ENCODE measurements around the gene RAB4A.
A peak's percentile ranks its signal among the peaks of the same experiment; 100 is the strongest.

Gene RAB4A

GRCh38 chr1:229270547-229271447, at the start of gene RAB4A:
Gene RAB4A, plus strand, starts transcription at chr1:229271111. Its CDS starts 229 bp downstream, at chr1:229271340.
- DNase-seq (ENCODE audit: low read depth in 2 of 3, low spot score in 1 of 3), result peak in 2 of 3 donors; percentile 38 to 73

GRCh38 chr1:229222081-229222480, 48.8 kb upstream of the RAB4A start:
- DNase-seq (ENCODE audit: low read depth in 2 of 3, low spot score in 1 of 3), result no peak

DNA sequence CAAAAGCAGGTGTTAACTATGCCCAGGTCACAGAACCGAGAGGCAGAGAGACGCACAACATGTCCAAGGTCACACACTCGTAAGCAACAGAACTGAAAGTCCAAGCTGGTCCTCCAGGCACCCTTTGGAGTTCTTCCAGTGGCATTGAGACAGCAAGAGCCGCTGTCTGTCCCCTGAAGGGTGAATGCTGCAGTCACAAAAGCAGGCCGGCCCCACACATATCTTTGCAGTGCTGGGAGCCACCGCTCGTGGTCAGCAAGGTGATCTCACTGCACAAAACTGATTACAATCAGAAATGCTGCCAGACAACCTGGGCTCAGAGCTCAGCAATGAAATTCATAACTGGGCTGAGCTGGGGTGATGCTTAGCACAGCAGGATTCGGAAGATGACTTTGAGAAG, 47.4 kb upstream of the RAB4A start:
- DNase-seq (ENCODE audit: low read depth in 2 of 3, low spot score in 1 of 3), result no peak

DNA sequence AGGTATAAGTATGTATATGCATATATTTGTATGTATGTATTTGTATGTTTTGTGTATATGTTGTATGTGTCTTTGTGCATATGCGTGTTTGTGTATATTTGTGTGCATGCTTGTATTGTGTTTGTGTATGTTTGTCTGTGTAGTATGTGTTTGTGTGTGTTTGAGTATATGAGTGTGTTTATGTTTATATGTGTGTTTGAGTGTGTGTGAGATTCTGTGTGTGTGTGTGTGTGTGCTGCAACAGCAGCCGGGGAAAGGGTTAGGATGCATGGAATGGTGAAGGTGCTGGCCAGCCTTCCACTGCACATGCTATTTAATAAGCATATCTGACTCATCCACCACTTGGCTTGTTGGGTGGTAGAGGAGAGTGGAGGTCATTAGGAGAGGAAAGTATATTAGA, 46.6 kb upstream of the RAB4A start:
- no peak for DNase-seq (ENCODE audit: low read depth in 2 of 3, low spot score in 1 of 3)

DNA sequence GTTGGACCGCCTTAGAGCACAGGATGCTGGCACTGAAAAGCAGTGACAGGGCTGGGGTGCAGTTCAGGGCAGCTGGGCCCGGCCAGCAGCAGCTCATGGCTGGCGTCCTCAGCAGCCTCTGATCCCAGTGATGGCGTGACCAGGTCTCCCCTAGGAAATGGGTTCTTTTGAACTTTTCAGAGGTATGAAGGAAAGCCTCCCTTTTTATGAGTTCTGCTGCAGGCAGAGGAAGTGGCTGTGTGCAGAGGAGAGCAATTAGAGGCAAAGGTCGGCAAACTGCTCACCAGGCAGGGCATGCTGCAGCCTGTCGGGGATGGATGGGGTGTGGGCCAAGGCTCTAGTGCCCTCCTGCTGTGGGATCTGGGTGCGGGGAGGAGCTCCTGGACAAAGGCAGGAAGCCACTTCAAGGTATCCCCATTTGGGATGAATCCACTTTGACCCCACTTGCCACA, 45.6 kb upstream of the RAB4A start:
- DNase-seq (ENCODE audit: low read depth in 2 of 3, low spot score in 1 of 3), result no peak

DNA sequence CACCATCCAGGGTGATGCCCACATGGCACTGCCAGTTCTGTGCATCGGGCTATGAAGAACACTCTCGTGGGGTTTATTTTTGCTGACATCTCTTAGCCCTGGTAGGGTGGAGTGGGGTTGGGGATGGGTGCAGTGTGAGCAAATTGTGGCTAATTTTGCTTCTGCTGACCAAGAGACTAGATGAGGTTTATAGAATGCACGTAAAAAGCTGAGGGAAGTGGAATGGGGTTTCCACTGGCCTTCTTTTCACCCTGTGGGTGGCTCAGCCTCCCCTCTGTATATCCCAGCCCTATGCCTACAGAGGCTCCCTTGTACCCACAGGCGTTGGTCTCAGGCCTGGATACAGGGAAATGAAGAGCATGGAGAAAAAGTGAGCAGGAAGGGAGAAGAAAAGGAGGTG, 44.1 kb upstream of the RAB4A start:
- DNase-seq (ENCODE audit: low read depth in 2 of 3, low spot score in 1 of 3), result no peak

DNA sequence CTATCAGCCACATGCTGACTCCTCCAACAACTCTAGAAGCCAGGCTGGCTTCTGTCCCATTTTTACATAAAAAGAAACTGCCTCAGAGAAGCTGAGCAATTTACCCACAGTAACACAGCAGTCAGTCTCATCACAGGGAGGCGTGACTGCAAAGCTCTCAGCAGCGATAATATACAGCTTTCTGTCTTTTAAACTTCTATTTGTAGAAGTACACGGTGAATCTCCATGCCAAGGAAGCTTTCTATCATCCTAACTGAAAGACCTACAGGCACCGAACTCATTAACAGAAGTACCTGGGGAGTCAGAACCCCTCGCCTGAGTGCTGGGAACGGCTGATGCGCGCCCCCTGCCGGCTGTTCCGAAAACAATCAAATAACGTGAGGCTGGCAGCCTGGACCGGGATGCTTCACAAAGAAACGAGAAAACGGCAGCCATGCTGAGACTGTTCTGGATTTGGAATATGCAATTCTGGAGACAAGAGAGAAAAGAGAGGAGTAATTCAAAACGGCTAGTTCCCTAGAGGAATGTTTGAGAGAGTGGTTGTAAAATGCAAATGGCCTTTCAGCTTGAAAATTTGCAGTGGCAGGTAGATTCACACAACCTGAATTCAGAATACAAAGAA, 43.5 kb upstream of the RAB4A start:
- DNase-seq (ENCODE audit: low read depth in 2 of 3, low spot score in 1 of 3), result peak; percentile 63 to 79 (median 67)

- no peak for DNase-seq (ENCODE audit: low read depth in 2 of 3, low spot score in 1 of 3)
Observed at GRCh38 chr1:229228522-229228921, 42.4 kb upstream of the RAB4A start.

GRCh38 chr1:229229137-229229720, 41.7 kb upstream of the RAB4A start:
- DNase-seq (ENCODE audit: low read depth in 2 of 3, low spot score in 1 of 3), result no peak

- no peak for DNase-seq (ENCODE audit: low read depth in 2 of 3, low spot score in 1 of 3)
Observed at GRCh38 chr1:229229721-229230139, 41.2 kb upstream of the RAB4A start.

- DNase-seq (ENCODE audit: low read depth in 2 of 3, low spot score in 1 of 3), result no peak
Observed at GRCh38 chr1:229230140-229230892, 40.6 kb upstream of the RAB4A start.

- DNase-seq (ENCODE audit: low read depth in 2 of 3, low spot score in 1 of 3), result no peak
Observed at GRCh38 chr1:229230893-229231753, 39.8 kb upstream of the RAB4A start.

- no peak for DNase-seq (ENCODE audit: low read depth in 2 of 3, low spot score in 1 of 3)
Observed at GRCh38 chr1:229231754-229232119, 39.2 kb upstream of the RAB4A start.

DNA sequence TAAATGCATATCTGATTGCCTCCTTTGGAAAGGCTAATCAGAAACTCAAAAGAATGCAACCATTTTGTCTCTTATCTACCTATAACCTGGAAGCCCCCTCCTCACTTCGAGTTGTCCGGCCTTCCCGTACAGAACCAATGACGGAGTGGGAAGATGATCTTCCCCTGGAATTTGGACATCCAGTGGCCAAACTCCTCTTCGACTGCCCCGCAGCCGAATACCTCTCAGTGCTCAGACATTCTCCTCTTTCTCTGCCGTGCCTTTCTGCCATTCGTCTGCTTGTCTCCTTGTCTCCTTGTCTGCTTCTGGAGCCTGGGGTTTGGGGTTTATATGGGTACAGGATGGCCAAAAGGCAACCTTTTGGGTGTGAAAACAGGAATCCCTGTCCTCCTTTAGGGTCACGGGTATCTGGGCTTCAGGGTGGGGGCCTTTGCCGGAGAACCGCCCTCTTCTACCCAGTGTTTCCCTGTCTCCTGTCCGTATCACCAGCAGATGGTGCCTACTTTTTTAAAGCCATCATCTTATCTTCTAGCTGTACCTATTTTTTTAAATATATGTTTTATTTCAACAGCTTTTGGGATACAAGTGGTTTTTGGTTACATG, 35.9 kb upstream of the RAB4A start:
- no peak for DNase-seq (ENCODE audit: low read depth in 2 of 3, low spot score in 1 of 3)

DNA sequence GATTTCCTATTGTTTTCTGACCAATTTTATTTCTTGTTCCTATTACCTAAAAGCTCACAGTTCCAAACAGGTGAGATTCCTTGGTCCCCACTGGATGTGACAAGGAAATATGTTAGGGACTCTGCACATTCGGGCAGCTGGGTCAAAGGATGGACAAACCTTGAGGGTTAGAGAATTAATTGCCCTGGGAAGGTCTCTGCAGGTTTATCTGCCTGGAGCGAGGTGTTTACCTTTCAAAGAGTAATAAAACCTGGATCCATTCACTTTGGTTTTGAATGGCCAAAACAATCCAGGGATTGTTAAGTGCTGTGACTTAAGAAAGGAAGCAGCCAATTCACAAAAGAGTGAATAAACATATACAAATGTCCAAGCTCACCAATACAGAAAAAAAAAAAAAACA, 33.6 kb upstream of the RAB4A start:
- DNase-seq (ENCODE audit: low read depth in 2 of 3, low spot score in 1 of 3), result no peak

DNA sequence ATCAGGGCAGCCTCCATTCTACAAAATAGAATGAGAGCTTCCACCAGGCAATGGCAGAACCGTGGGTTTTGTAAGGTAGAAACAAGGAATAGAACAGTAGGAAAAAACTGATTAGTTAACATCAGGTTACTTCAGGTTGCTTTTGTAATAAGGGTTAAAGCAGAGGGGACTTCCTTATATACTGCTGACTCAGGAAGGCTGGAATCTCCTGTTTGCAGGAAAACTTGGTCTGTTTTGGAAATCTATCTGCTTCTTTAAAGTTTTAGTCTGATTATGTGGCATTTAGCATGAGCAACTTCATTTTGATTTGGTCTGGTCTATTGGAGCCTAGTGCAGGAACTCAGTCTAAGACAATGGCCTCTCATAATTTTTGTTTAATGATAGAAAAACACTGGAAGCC, 32.7 kb upstream of the RAB4A start:
- DNase-seq (ENCODE audit: low read depth in 2 of 3, low spot score in 1 of 3), result no peak

DNA sequence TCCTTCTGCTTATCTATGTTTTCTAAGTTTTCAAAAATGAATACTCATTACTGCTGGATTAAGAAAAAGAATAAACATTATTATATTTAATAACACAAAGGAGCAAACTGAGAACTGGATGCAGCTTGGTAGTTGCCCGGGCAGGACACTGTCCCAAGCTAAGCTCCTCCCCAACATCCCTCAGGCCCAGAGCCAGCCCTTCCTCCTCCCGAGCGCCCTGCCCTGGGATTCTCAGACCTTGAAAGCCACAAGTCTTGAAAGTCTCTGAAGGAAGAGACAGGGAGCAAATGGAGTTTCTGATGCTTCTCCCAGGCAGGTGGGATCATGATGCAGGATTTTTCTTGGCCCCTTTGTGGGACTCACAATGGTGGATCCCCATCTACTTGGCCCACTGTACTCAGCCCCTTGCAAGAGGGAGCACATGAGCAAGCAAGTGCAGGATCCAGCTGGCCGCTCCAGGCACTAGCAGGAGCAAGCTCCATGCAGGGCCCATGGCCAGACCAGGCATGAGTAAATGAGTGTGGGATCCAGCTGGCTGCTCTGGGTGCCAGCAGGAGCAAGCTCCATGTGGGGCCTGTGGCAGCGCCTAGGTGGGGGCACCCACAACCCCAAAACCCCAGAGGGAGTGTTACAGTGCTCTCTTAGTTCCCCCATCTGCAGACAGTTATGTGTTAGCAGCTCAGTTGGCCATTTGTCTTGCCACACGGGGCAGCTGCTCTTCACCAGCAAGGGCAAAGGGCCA, 32.1 kb upstream of the RAB4A start:
- DNase-seq (ENCODE audit: low read depth in 2 of 3, low spot score in 1 of 3), result no peak

DNA sequence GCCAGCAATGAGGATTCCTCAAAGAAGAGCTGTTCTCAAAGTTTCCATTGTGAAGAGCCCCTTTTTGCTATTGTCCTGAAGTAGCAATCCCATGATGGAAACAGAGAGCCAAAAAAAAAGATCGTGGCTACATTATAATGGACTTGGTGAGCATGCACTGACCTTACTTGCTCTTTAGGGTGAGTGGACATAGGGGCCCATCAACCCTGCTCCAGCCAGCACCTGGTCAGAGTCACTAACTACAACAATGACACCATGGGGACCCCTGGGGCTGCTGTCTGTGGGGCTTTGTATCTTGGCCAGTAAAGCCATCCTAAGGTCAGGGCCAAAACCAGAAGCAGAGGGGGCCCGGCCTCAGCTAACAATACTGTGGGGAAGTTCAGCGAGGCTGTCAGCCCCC, 30.4 kb upstream of the RAB4A start:
- DNase-seq (ENCODE audit: low read depth in 2 of 3, low spot score in 1 of 3), result no peak

GRCh38 chr1:229241390-229241789, 29.5 kb upstream of the RAB4A start:
- no peak for DNase-seq (ENCODE audit: low read depth in 2 of 3, low spot score in 1 of 3)
